Activated naive CD4-positive, alpha-beta T cell treated with anti-CD3 and anti-CD28 coated beads, Interleukin-2, amount 10 ng/mL, durations not matched to agents 5 hours and 36 hours (primary cell): Measurements from ENCODE around the gene IER3IP1. TPM values are rescaled to one million over a fixed set of nuclear protein-coding genes. Genes with fewer than 3 reads are reported as not detected.

Experiments used
- total RNA-seq, 2 experiments: library from RNA; stranded (reverse); gene quantifications; one replicate each; pipeline ENCODE4 v1.2.3, GENCODE V29; 2021

The IER3IP1 gene
- total RNA-seq = 1 to 10 TPM; 9.6 to 10.0 TPM

GRCh38 chr18:47175898-47176575 is at the start of gene IER3IP1:
IER3IP1 (minus strand) TSS chr18:47176364; CDS start chr18:47176277, 87 bp downstream.

GRCh38 chr18:47150029-47150823 is 25.9 kb downstream of the IER3IP1 start, which contains the start of gene HDHD2:
HDHD2 (minus strand) TSS chr18:47150500; CDS start chr18:47136439, 14,061 bp downstream.

Other genes starting within 250 kb of the IER3IP1 start
- not detected for gene ELOA2, start 140.7 kb downstream of the IER3IP1 start, total RNA-seq
- gene HDHD2, start 25.9 kb downstream of the IER3IP1 start, total RNA-seq = 10 to 100 TPM; 40.9 to 44.7 TPM
- not detected for gene SKOR2, start 75.3 kb upstream of the IER3IP1 start, total RNA-seq